Subcutaneous adipose tissue (tissue), 4 donors: Measurements from ENCODE around the gene AHRR. TPM values are rescaled to one million over a fixed set of nuclear protein-coding genes. Genes with fewer than 3 reads are reported as not detected.

ENCODE experiments used
- CTCF ChIP-seq: fragments of 450-650 bp; IDR thresholded peaks from one replicate; pipeline ENCODE4 v1.5.1; 2016; ENCODE audit warnings: low read depth, mild to moderate bottlenecking, control low read depth, antibody characterized with exemption, moderate library complexity
- total RNA-seq, 4 donors: library from RNA; depleted of rRNA; stranded (reverse); fragments of >200 nt; gene quantifications; one replicate each; pipeline ENCODE4 v1.1.0, GENCODE V29; 2016

The AHRR gene
- total RNA-seq, 4 donors from 2014 or later, result 0.34 to 1.1 (median 0.46) TPM

- no peak for TF ChIP-seq CTCF
Measured at GRCh38 chr5:423233-423565, 101.7 kb downstream of the AHRR start.

- no peak for TF ChIP-seq CTCF
Measured at GRCh38 chr5:423626-424261, 102.2 kb downstream of the AHRR start.

GRCh38 chr5:424301-425110 lies 103.0 kb downstream of the AHRR start:
- no peak for TF ChIP-seq CTCF

GRCh38 chr5:425714-426113 lies 104.2 kb downstream of the AHRR start:
- no peak for TF ChIP-seq CTCF

- TF ChIP-seq CTCF, result no peak
Measured at GRCh38 chr5:426392-426976, 105.0 kb downstream of the AHRR start.

- TF ChIP-seq CTCF, result no peak
Measured at GRCh38 chr5:427415-428087, 106.0 kb downstream of the AHRR start.

GRCh38 chr5:428219-428618 lies 106.7 kb downstream of the AHRR start:
- no peak for TF ChIP-seq CTCF
